HEK293T (cell line): Measurements from ENCODE around the gene MYO1H.

ENCODE experiments used
- CTCF ChIA-PET: fragments of 350-600 bp; formaldehyde crosslinking; extraction: SDS; loops from one replicate; lab custom pipeline; 2021; ENCODE audit warnings: antibody characterized with exemption, inconsistent platforms; lab: Yijun Ruan, JAX
- POLR2A ChIA-PET: fragments of 350-600 bp; formaldehyde crosslinking; extraction: SDS; loops from one replicate; lab custom pipeline; 2020; ENCODE audit warnings: antibody characterized with exemption, inconsistent platforms; lab: Yijun Ruan, JAX
- DNase-seq: peaks from one replicate; pipeline ENCODE4 v3.0.0; 2012; ENCODE audit warnings: mixed read lengths; ENCODE audit errors: extremely low spot score
- ARNT ChIP-seq: fragments of 450-650 bp; IDR thresholded peaks from 2 replicates; pipeline ENCODE4 v1.6.1; 2017; ENCODE audit warnings: mild to moderate bottlenecking
- BHLHE40 ChIP-seq: fragments of 450-650 bp; IDR thresholded peaks from 2 replicates; pipeline ENCODE4 v1.6.1; 2016; ENCODE audit warnings: mild to moderate bottlenecking, moderate library complexity, borderline replicate concordance
- CTBP1 ChIP-seq: fragments of 450-650 bp; IDR thresholded peaks from 2 replicates; pipeline ENCODE4 v1.6.1; 2016; ENCODE audit warnings: borderline replicate concordance
- ELF4 ChIP-seq: fragments of 450-650 bp; IDR thresholded peaks from 2 replicates; pipeline ENCODE4 v1.6.1; 2017; ENCODE audit warnings: antibody characterized with exemption
- FOXA1 ChIP-seq: fragments of 450-650 bp; IDR thresholded peaks from 2 replicates; pipeline ENCODE4 v1.6.1; 2016; ENCODE audit warnings: mild to moderate bottlenecking
- FOXK2 ChIP-seq: fragments of 450-650 bp; IDR thresholded peaks from 2 replicates; pipeline ENCODE4 v1.6.1; 2016; ENCODE audit warnings: mild to moderate bottlenecking
- FOXM1 ChIP-seq: fragments of 450-650 bp; IDR thresholded peaks from 2 replicates; pipeline ENCODE4 v1.6.1; 2017; ENCODE audit warnings: mild to moderate bottlenecking, borderline replicate concordance
- HDGF ChIP-seq: fragments of 450-650 bp; IDR thresholded peaks from 2 replicates; pipeline ENCODE4 v1.6.1; 2017; ENCODE audit warnings: antibody characterized with exemption, borderline replicate concordance
- L3MBTL2 ChIP-seq: fragments of 450-650 bp; conservative IDR thresholded peaks from 2 replicates; pipeline ENCODE4 v1.6.1; 2016; ENCODE audit warnings: mild to moderate bottlenecking
- LEF1 ChIP-seq: fragments of 450-650 bp; IDR thresholded peaks from 2 replicates; pipeline ENCODE4 v1.6.1; 2017; ENCODE audit warnings: mild to moderate bottlenecking, borderline replicate concordance
- NFRKB ChIP-seq: fragments of 450-650 bp; IDR thresholded peaks from 2 replicates; pipeline ENCODE4 v1.6.1; 2016; ENCODE audit warnings: mild to moderate bottlenecking, moderate library complexity
- PKNOX1 ChIP-seq: fragments of 450-650 bp; IDR thresholded peaks from 2 replicates; pipeline ENCODE4 v1.6.1; 2016
- SP1 ChIP-seq: fragments of 450-650 bp; IDR thresholded peaks from 2 replicates; pipeline ENCODE4 v1.6.1; 2017
- SUZ12 ChIP-seq: fragments of 450-650 bp; IDR thresholded peaks from 2 replicates; pipeline ENCODE4 v1.6.1; 2016; ENCODE audit warnings: mild to moderate bottlenecking
- TARDBP ChIP-seq: fragments of 450-650 bp; IDR thresholded peaks from 2 replicates; pipeline ENCODE4 v1.6.1; 2016
- ZNF384 ChIP-seq: fragments of 450-650 bp; IDR thresholded peaks from 2 replicates; pipeline ENCODE4 v1.6.1; 2016

The MYO1H gene

DNA sequence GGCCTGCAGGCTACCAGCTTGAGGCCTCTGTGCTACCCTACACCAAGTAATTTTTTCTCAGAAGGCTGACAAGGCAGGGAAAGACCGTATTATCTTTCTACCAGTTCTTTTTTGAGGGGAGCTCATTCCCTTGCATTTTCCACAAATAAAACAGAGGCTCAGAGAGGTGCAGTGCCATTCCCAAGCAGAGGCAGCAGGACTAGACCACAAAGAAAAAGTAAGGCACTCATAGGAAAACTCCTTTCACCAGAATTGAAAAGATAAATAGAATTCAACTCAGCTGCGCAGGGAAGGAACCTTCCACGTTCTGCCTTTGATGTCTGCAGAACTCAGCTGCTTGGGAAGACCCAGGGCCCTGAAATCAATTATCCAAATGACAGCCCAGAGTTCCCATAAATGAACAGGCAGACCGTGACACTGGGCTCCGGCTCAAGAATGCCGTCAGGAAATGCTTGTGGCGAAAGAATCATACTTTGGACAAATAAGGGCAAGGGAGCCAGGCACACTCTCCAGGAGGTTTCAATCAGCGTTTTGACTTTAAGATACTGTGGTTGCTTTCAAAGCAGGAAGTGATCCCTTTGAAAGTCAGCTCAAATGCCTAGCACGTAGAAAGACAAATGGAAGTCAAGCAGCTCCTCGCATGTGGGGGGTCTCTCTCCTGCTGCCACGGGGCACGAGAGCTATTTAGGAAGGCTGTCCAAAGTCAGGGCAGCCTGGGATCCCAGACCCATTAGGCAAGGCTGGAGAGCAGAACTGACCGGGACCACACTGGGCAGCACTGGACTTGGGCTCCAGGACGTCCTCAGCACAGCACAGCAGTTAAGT lies 115.4 kb downstream of the MYO1H start:
- POLR2A ChIA-PET = interaction anchor here (1.1 to 2.0 kb wide), 2 partner anchors 9 to 14 kb away, joined by 5 to 6 read pairs; partner anchors contain the start of genes KCTD10 and UBE3B
- TF ChIP-seq FOXA1 = no peak
- TF ChIP-seq PKNOX1 = peak; percentile 52; the same call in 1 of the 2 replicates
- CTCF ChIA-PET = no interaction called here
- DNase-seq = no peak

DNA sequence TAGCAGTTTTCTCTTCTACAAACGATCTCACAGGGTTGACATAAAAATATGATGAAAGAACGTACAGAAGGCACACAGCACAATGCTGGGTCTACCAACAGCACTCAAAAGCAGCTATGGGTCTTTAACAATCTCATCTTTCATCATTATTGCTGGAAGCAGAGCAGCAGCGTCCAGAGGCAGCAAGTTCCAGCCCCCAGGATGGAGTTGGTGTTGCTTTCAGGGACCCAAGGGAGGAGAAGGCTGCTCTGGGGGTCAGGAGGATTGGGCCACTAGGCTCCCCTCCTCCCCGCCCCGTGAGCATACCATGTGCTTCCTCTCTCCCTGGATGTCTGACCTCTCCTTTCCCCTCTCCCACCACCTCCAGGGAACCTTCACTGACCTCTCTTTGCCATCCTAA lies 116.1 kb downstream of the MYO1H start:
- TF ChIP-seq LEF1 = no peak
- no peak for TF ChIP-seq FOXA1
- no peak for TF ChIP-seq NFRKB
- TF ChIP-seq FOXK2 = no peak
- no peak for TF ChIP-seq TARDBP
- no peak for TF ChIP-seq SUZ12
- no peak for TF ChIP-seq CTBP1
- TF ChIP-seq ARNT = no peak
- no peak for TF ChIP-seq SP1
- TF ChIP-seq ELF4 = no peak
- no peak for TF ChIP-seq HDGF
- TF ChIP-seq ZNF384 = no peak
- no peak for TF ChIP-seq L3MBTL2
- no peak for TF ChIP-seq BHLHE40
- no peak for TF ChIP-seq PKNOX1
- TF ChIP-seq FOXM1 = no peak
- CTCF ChIA-PET = no interaction called here
- POLR2A ChIA-PET = interaction anchor here (1.1 to 2.0 kb wide), 2 partner anchors 8 to 13 kb away, joined by 5 to 6 read pairs; partner anchors contain the start of genes KCTD10 and UBE3B
- DNase-seq = no peak

GRCh38 chr12:109464642-109465351 lies 117.1 kb downstream of the MYO1H start:
- ChIA-PET POLR2A (no interaction called here), CTCF (interaction anchor here (0.9 kb wide), 1 partner anchor 32 kb away, joined by 3 read pairs; no protein-coding TSS in a partner anchor)
- no peak for DNase-seq
- no peak for TF ChIP-seq CTBP1
- TF ChIP-seq ELF4 = no peak
- TF ChIP-seq ZNF384 = no peak
- no peak for TF ChIP-seq SUZ12

- POLR2A ChIA-PET = no interaction called here
- no peak for DNase-seq
- CTCF ChIA-PET = no interaction called here
- TF ChIP-seq NFRKB = no peak
- no peak for TF ChIP-seq LEF1
These were observed 118.6 kb downstream of the MYO1H start for GRCh38 chr12:109466305-109466704.

DNA sequence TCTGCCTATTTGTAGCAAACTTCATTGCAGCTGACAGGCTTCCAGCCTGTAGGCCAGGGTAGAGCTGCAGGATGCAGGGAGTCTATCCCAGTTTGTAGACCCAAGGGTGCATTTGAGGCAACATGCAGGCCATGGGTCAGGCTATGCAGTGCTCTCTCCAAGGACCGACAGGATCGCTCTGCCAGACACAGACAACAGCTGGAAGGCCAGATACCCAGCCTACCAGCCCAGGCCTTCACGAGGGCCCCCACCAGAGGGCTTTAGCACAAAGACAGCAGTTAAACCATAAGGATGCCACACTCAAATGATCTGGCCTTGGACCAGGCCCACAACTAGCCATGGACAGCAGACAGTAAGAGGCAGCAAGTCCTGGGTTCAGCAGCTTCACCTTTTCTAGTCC lies 119.1 kb downstream of the MYO1H start:
- DNase-seq = no peak
- ChIA-PET POLR2A (no interaction called here), CTCF (no interaction called here)
- TF ChIP-seq ARNT (no peak), LEF1 (no peak), NFRKB (no peak), FOXM1 (no peak), L3MBTL2 (no peak), FOXA1 (no peak), TARDBP (no peak), ZNF384 (no peak), CTBP1 (no peak), SUZ12 (no peak)

DNA sequence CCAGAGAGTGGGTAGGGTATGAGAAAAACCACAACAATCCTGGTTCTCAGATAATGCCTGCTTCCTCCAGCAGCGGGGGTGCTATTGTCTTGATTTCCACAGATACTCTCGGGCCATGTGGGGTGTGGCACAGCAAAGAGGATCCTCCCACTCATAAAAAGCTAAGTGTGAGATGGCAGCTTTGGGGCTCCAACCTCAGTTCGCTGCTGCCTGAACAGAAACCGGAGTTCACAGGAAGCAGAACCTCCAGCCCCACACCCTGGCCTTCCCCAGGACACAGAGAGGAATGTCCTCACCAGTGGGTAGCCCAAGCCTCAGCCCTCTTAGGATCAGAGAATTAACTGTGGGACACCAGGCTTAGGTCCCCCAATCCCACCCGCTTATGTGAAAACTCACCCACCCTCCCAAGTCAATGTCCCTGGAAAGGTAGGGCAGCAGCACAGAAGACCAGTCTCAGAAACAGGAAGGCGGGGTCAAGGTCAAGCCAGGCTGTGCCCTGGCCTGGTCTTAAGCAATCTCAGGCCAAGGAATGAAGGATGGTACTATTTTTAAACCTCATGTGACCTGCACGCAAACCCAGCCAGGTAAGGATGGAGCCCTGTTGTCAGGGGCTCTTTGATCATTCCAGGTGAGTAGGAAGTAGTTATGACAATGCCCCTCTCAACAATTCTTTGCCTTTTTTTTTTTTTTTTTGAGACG lies 120.4 kb downstream of the MYO1H start:
- DNase-seq = no peak
- ChIA-PET CTCF (no interaction called here), POLR2A (no interaction called here)
- no peak for TF ChIP-seq FOXA1
- no peak for TF ChIP-seq ELF4
- no peak for TF ChIP-seq NFRKB
- no peak for TF ChIP-seq L3MBTL2
- no peak for TF ChIP-seq CTBP1
- TF ChIP-seq SP1 = no peak

GRCh38 chr12:109469517-109469916 lies 121.8 kb downstream of the MYO1H start:
- ChIA-PET CTCF (interaction anchor here (0.6 kb wide), 1 partner anchor 373 kb away, joined by 5 read pairs; no protein-coding TSS in a partner anchor), POLR2A (interaction anchor here (1.1 kb wide), 1 partner anchor 8 kb away, joined by 4 read pairs; the partner anchor contains the start of genes KCTD10 and UBE3B)
- DNase-seq = no peak
- TF ChIP-seq FOXK2 = no peak
- TF ChIP-seq SUZ12 = no peak
- TF ChIP-seq BHLHE40 = no peak
- TF ChIP-seq ZNF384 = no peak
- TF ChIP-seq PKNOX1 = no peak
- no peak for TF ChIP-seq ELF4
- TF ChIP-seq SP1 = no peak
- no peak for TF ChIP-seq HDGF
- no peak for TF ChIP-seq FOXA1
- TF ChIP-seq L3MBTL2 = no peak
- no peak for TF ChIP-seq TARDBP
- TF ChIP-seq CTBP1 = no peak
- TF ChIP-seq LEF1 = no peak
- TF ChIP-seq FOXM1 = no peak
- no peak for TF ChIP-seq ARNT
- TF ChIP-seq NFRKB = no peak
